Measurements from ENCODE around the gene GPATCH8. TPM values are rescaled to one million over a fixed set of nuclear protein-coding genes. Genes with fewer than 3 reads are reported as not detected.
"Not testable (repeated sequence)": the region's sequence is repeated elsewhere in the genome, so short reads cannot be mapped to it uniquely, and the experiment has no call there.

Gene GPATCH8
- total RNA-seq, 1 donor from 2014 or later = 6.9 TPM

- no peak for DNase-seq (ENCODE audit: low read depth in 2 of 2)
Measured at GRCh38 chr17:44378171-44378705, 125.0 kb downstream of the GPATCH8 start.

GRCh38 chr17:44376779-44377178 lies 126.4 kb downstream of the GPATCH8 start:
- no peak for DNase-seq (ENCODE audit: low read depth in 2 of 2)

GRCh38 chr17:44376124-44376523 lies 127.1 kb downstream of the GPATCH8 start:
- DNase-seq (ENCODE audit: low read depth in 2 of 2) = peak in 1 of 2 donors; percentile 64

- DNase-seq (ENCODE audit: low read depth in 2 of 2) = peak in 1 of 2 donors; percentile 25
Measured at GRCh38 chr17:44375196-44376017, 127.8 kb downstream of the GPATCH8 start.

- peak in 1 of 2 donors; percentile 87 for DNase-seq (ENCODE audit: low read depth in 2 of 2)
Measured at GRCh38 chr17:44374306-44375195, 128.7 kb downstream of the GPATCH8 start.

- DNase-seq (ENCODE audit: low read depth in 2 of 2) = no peak
Measured at GRCh38 chr17:44372036-44372435, 131.2 kb downstream of the GPATCH8 start.

- not testable (repeated sequence) for DNase-seq (ENCODE audit: low read depth in 2 of 2)
Measured at GRCh38 chr17:44369414-44370023, 133.7 kb downstream of the GPATCH8 start.

- not testable (repeated sequence) for DNase-seq (ENCODE audit: low read depth in 2 of 2)
Measured at GRCh38 chr17:44368391-44369243, 134.6 kb downstream of the GPATCH8 start.

- no peak for DNase-seq (ENCODE audit: low read depth in 2 of 2)
Measured at GRCh38 chr17:44367231-44367979, 135.8 kb downstream of the GPATCH8 start.

- DNase-seq (ENCODE audit: low read depth in 2 of 2) = not testable (repeated sequence)
Measured at GRCh38 chr17:44365051-44365450, 138.2 kb downstream of the GPATCH8 start.

GRCh38 chr17:44363613-44364159 lies 139.5 kb downstream of the GPATCH8 start, which contains the start of gene FAM171A2:
Gene FAM171A2, minus strand, starts transcription at chr17:44363853. Its CDS starts 139 bp downstream, at chr17:44363714.
- peak; percentile 62 to 74 for DNase-seq (ENCODE audit: low read depth in 2 of 2)

- DNase-seq (ENCODE audit: low read depth in 2 of 2) = peak in 1 of 2 donors; percentile 16
Measured at GRCh38 chr17:44362949-44363612, 140.1 kb downstream of the GPATCH8 start.

- no peak for DNase-seq (ENCODE audit: low read depth in 2 of 2)
Measured at GRCh38 chr17:44362459-44362948, 140.7 kb downstream of the GPATCH8 start.

GRCh38 chr17:44361292-44362260 lies 141.6 kb downstream of the GPATCH8 start:
- DNase-seq (ENCODE audit: low read depth in 2 of 2) = no peak

- DNase-seq (ENCODE audit: low read depth in 2 of 2) = no peak
Measured at GRCh38 chr17:44360826-44361225, 142.4 kb downstream of the GPATCH8 start.

- DNase-seq (ENCODE audit: low read depth in 2 of 2) = no peak
Measured at GRCh38 chr17:44360144-44360533, 143.1 kb downstream of the GPATCH8 start.

GRCh38 chr17:44359458-44360143 lies 143.6 kb downstream of the GPATCH8 start:
- no peak for DNase-seq (ENCODE audit: low read depth in 2 of 2)

All from lung microvascular endothelial cell (primary cell).